Right ventricle myocardium inferior (tissue), 1 donor: ENCODE results near the gene RPL31. TPM values are rescaled to one million over a fixed set of nuclear protein-coding genes. Genes with fewer than 3 reads are reported as not detected.

Source experiments
- ATAC-seq: fragments of 200-7000 bp; cut with Tn5 transposase; one replicate; pipeline ENCODE4 v1.9.1; 2020; ENCODE audit warnings: mild to moderate bottlenecking, moderate library complexity
- DNase-seq: peaks from one replicate; pipeline ENCODE4 v3.0.0; 2021; ENCODE audit errors: missing footprints
- intact Hi-C: fragments of 100-400 bp; cut with DNase I; formaldehyde crosslinking; loops from one replicate; pipeline ENCODE4 v1.11.0; 2022
- total RNA-seq: library from RNA; stranded (reverse); fragmentation: NEBNext Ultra II Directional; extraction: Animal tissue kit (Norgen Biotek cat#: 25700); gene quantifications from one replicate; pipeline ENCODE4 v1.2.1, GENCODE V29; 2021
- donor health status: DM: no; HTN: yes; CAD: no; lungs with severe emphysema.

RPL31 gene
- total RNA-seq, 1 donor from 2014 or later, result 848 TPM

GRCh38 chr2:100971221-100971620, 30.9 kb upstream of the RPL31 start:
- ATAC-seq (no peak), DNase-seq (peak; percentile 61)
- intact Hi-C loops, result no loop called here

- DNase-seq (no peak), ATAC-seq (no peak)
- intact Hi-C loops, result no loop called here
Measured at GRCh38 chr2:100972452-100972851, 29.6 kb upstream of the RPL31 start.

GRCh38 chr2:100974712-100975520, 27.2 kb upstream of the RPL31 start:
- ATAC-seq (no peak), DNase-seq (no peak)
- intact Hi-C loops, result no loop called here

GRCh38 chr2:100975521-100975785, 26.6 kb upstream of the RPL31 start:
- intact Hi-C loops, result no loop called here
- ATAC-seq (no peak), DNase-seq (no peak)

GRCh38 chr2:100976061-100976460, 26.0 kb upstream of the RPL31 start:
- intact Hi-C loops, result no loop called here
- no peak for ATAC-seq
- no peak for DNase-seq

- intact Hi-C loops, result no loop called here
- DNase-seq, result peak; percentile 48
- no peak for ATAC-seq
Measured at GRCh38 chr2:100976645-100977391, 25.3 kb upstream of the RPL31 start.

- DNase-seq, result peak; percentile 44
- intact Hi-C loops, result no loop called here
- no peak for ATAC-seq
Measured at GRCh38 chr2:100977511-100977910, 24.6 kb upstream of the RPL31 start.

- intact Hi-C loops, result no loop called here
- no peak for DNase-seq
Measured at GRCh38 chr2:100978582-100979191, 23.4 kb upstream of the RPL31 start.

GRCh38 chr2:100980046-100980445, 22.0 kb upstream of the RPL31 start:
- intact Hi-C loops, result no loop called here
- ATAC-seq, result no peak
- no peak for DNase-seq

More at GRCh38 chr2:100978582-100979191, 23.4 kb upstream of the RPL31 start:
- ATAC-seq, result no peak

GRCh38 chr2:100981011-100981410, 21.1 kb upstream of the RPL31 start:
- ATAC-seq, result no peak
- DNase-seq, result no peak
- intact Hi-C loops, result no loop called here

GRCh38 chr2:100982431-100982861, 19.6 kb upstream of the RPL31 start:
- ATAC-seq, result no peak
- intact Hi-C loops, result no loop called here
- no peak for DNase-seq

GRCh38 chr2:100983201-100983600, 18.9 kb upstream of the RPL31 start:
- ATAC-seq, result no peak
- no peak for DNase-seq
- intact Hi-C loops, result no loop called here

- ATAC-seq, result no peak
- DNase-seq, result no peak
- intact Hi-C loops, result loop anchor here (2.0 kb wide), 1 partner anchor 377 kb away; no protein-coding TSS in a partner anchor
Measured at GRCh38 chr2:100983684-100984310, 18.3 kb upstream of the RPL31 start.

- intact Hi-C loops, result loop anchor here (1.0 to 5.0 kb wide), 3 partner anchors 163 to 378 kb away; partner anchors contain the start of gene NPAS2
- ATAC-seq (peak; percentile 66), DNase-seq (peak; percentile 90)
Measured at GRCh38 chr2:100984892-100985307, 17.2 kb upstream of the RPL31 start.

- DNase-seq (no peak), ATAC-seq (no peak)
- intact Hi-C loops, result loop anchor here (5.0 kb wide), 1 partner anchor 164 kb away; the partner anchor contains the start of gene NPAS2
Measured at GRCh38 chr2:100986157-100986556, 15.9 kb upstream of the RPL31 start.

GRCh38 chr2:100987536-100987935, 14.6 kb upstream of the RPL31 start:
- DNase-seq (no peak), ATAC-seq (no peak)
- intact Hi-C loops, result loop anchor here (5.0 kb wide), 1 partner anchor 165 kb away; the partner anchor contains the start of gene NPAS2

- DNase-seq, result no peak
- intact Hi-C loops, result loop anchor here (5.0 kb wide), 1 partner anchor 166 kb away; the partner anchor contains the start of gene NPAS2
- no peak for ATAC-seq
Measured at GRCh38 chr2:100987974-100988373, 14.1 kb upstream of the RPL31 start.

- ATAC-seq, result no peak
- intact Hi-C loops, result loop anchor here (5.0 kb wide), 1 partner anchor 167 kb away; the partner anchor contains the start of gene NPAS2
Measured at GRCh38 chr2:100988630-100989417, 13.3 kb upstream of the RPL31 start.

More at GRCh38 chr2:100988630-100989417, 13.3 kb upstream of the RPL31 start:
- DNase-seq, result no peak
